ENCODE data around the gene MT1B. TPM values are rescaled to one million over a fixed set of nuclear protein-coding genes. Genes with fewer than 3 reads are reported as not detected.
A peak's percentile ranks its signal among the peaks of the same experiment; 100 is the strongest.

Gene MT1B
- total and polyA plus RNA-seq, 9 of the 15 experiments (the other 6 are each of a cell fraction or from before 2014, with no cell fraction given): not detected

DNA sequence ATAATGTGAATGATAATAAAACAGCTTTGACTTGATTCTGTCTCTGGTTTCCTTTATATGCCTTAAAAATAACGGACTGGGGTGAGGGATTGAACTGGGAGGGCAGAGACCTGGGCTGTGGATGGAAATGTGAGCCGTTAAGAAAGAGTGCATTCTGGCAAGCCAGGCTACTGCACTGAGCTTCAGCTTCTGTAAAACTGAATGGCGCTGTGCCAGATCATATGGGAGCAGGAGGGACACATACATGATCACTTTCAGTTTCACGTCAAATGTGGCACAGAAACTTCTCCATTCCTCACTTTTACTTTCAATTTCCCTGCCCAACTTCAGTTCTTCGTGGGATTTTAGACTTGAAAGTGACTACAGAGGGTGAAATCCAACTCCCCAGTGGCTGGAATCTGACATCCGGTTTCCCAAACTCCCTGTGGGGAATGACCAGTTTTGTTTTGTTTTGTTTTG, 42.2 kb upstream of the MT1B start (continued):
- TF ChIP-seq SIN3A (IDR thresholded peaks at IDR 0.05; ENCODE audit: borderline replicate concordance in 2 of 2, control insufficient read depth in 1 of 2, low read depth in 2 of 2, low read length in 2 of 2) (0 out of 4 replicates have a peak, but pooled peaks of 1 of the 2 experiments have one; percentile 19), ZNF77 (CRISPR knock-in tag; IDR thresholded peaks at IDR 0.05) (no peak), SMAD2 (IDR thresholded peaks at IDR 0.05; ENCODE audit: low read depth, low read length) (no peak), OTX1 (CRISPR knock-in tag; IDR thresholded peaks at IDR 0.05) (no peak), GABPA (tag; conservative IDR thresholded peaks at IDR 0.05; ENCODE audit: low read depth) (peak; percentile 37), MAZ (CRISPR knock-in tag; conservative IDR thresholded peaks at IDR 0.05 in 1 of 2, IDR thresholded peaks at IDR 0.05 in 1 of 2) (no peak), SIN3B (IDR thresholded peaks at IDR 0.05; ENCODE audit: low read depth) (no peak), KLF1 (tag; IDR thresholded peaks at IDR 0.05) (no peak), PPARD (CRISPR knock-in tag; IDR thresholded peaks at IDR 0.05) (no peak), DNMT1 (IDR thresholded peaks at IDR 0.05) (no peak), SP1 (CRISPR knock-in tag; IDR thresholded peaks at IDR 0.05) (no peak), ZNF507 (tag; conservative IDR thresholded peaks at IDR 0.05) (no peak), ZNF561 (CRISPR knock-in tag; conservative IDR thresholded peaks at IDR 0.05) (no peak), ZNF584 (CRISPR knock-in tag; IDR thresholded peaks at IDR 0.05; ENCODE audit: low read depth) (no peak), EP300 (IDR thresholded peaks at IDR 0.05; ENCODE audit: low read length) (no peak), ETV1 (tag; conservative IDR thresholded peaks at IDR 0.05; ENCODE audit: low read depth) (peak; percentile 53), KLF16 (IDR thresholded peaks at IDR 0.05) (no peak), ZBTB1 (CRISPR knock-in tag; IDR thresholded peaks at IDR 0.05; ENCODE audit: borderline replicate concordance, low read depth) (no peak), TAF7 (tag; IDR thresholded peaks at IDR 0.05) (no peak)
- TF ChIP-seq, protein P1, sequence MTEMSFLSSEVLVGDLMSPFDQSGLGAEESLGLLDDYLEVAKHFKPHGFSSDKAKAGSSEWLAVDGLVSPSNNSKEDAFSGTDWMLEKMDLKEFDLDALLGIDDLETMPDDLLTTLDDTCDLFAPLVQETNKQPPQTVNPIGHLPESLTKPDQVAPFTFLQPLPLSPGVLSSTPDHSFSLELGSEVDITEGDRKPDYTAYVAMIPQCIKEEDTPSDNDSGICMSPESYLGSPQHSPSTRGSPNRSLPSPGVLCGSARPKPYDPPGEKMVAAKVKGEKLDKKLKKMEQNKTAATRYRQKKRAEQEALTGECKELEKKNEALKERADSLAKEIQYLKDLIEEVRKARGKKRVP (CRISPR knock-in tag; IDR thresholded peaks at IDR 0.05): no peak
- TF ChIP-seq, protein P2, sequence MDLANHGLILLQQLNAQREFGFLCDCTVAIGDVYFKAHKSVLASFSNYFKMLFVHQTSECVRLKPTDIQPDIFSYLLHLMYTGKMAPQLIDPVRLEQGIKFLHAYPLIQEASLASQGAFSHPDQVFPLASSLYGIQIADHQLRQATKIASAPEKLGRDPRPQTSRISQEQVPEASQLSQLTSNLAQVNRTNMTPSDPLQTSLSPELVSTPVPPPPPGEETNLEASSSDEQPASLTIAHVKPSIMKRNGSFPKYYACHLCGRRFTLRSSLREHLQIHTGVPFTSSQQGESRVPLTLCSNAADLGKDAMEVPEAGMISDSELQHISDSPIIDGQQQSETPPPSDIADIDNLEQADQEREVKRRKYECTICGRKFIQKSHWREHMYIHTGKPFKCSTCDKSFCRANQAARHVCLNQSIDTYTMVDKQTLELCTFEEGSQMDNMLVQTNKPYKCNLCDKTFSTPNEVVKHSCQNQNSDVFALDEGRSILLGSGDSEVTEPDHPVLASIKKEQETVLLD (IDR thresholded peaks at IDR 0.05): no peak
- TF ChIP-seq, protein P3, sequence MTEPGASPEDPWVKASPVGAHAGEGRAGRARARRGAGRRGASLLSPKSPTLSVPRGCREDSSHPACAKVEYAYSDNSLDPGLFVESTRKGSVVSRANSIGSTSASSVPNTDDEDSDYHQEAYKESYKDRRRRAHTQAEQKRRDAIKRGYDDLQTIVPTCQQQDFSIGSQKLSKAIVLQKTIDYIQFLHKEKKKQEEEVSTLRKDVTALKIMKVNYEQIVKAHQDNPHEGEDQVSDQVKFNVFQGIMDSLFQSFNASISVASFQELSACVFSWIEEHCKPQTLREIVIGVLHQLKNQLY (CRISPR knock-in tag; conservative IDR thresholded peaks at IDR 0.05): no peak
- TF ChIP-seq, protein P4, sequence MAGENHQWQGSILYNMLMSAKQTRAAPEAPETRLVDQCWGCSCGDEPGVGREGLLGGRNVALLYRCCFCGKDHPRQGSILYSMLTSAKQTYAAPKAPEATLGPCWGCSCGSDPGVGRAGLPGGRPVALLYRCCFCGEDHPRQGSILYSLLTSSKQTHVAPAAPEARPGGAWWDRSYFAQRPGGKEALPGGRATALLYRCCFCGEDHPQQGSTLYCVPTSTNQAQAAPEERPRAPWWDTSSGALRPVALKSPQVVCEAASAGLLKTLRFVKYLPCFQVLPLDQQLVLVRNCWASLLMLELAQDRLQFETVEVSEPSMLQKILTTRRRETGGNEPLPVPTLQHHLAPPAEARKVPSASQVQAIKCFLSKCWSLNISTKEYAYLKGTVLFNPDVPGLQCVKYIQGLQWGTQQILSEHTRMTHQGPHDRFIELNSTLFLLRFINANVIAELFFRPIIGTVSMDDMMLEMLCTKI (IDR thresholded peaks at IDR 0.05; ENCODE audit: partially characterized antibody): no peak
